GM23338 (cell line): ENCODE results near the gene AFF3. TPM values are rescaled to one million over a fixed set of nuclear protein-coding genes. Genes with fewer than 3 reads are reported as not detected.

Experiments used
- ATAC-seq: fragments of 200-7000 bp; cut with Tn5 transposase; 3 replicates; pipeline ENCODE4 v1.9.1; 2020
- DNase-seq: peaks from one replicate; pipeline ENCODE4 v3.0.0-alpha.2; 2015; ENCODE audit warnings: low spot score
- H2AFZ ChIP-seq: fragments of 200-600 bp; sonication (generic); 2 replicates; pipeline ENCODE4 v1.8.0; 2016; ENCODE audit warnings: antibody characterized with exemption, mild to moderate bottlenecking, moderate library complexity
- H3F3A ChIP-seq: fragments of 200-600 bp; sonication (generic); replicated peaks from 2 replicates; pipeline ENCODE4 v1.8.0; 2017; ENCODE audit warnings: antibody characterized with exemption, mixed run types, low read depth
- H3K27ac ChIP-seq: fragments of 200-600 bp; sonication (generic); 2 replicates; pipeline ENCODE4 v1.6.1; 2016; ENCODE audit warnings: low read depth
- H3K27me3 ChIP-seq: fragments of 200-600 bp; sonication (generic); 2 replicates; pipeline ENCODE4 v1.8.0; 2016; ENCODE audit warnings: mild to moderate bottlenecking, mixed run types, moderate library complexity; ENCODE audit not compliant: insufficient read depth
- H3K36me3 ChIP-seq: fragments of 200-600 bp; sonication (generic); 2 replicates; pipeline ENCODE4 v1.8.0; 2016; ENCODE audit warnings: mild to moderate bottlenecking; ENCODE audit not compliant: insufficient read depth
- H3K4me1 ChIP-seq: fragments of 200-600 bp; sonication (generic); 2 replicates; pipeline ENCODE4 v1.8.0; 2016; ENCODE audit warnings: mild to moderate bottlenecking, moderate library complexity; ENCODE audit not compliant: insufficient read depth
- H3K4me2 ChIP-seq: fragments of 200-600 bp; sonication (generic); 2 replicates; pipeline ENCODE4 v1.7.1; 2017; ENCODE audit warnings: mixed run types
- H3K4me3 ChIP-seq: fragments of 200-600 bp; sonication (generic); 2 replicates; pipeline ENCODE4 v1.6.1; 2016; ENCODE audit warnings: mixed run types
- H3K79me2 ChIP-seq: fragments of 200-600 bp; sonication (generic); replicated peaks from 2 replicates; pipeline ENCODE4 v1.8.0; 2017; ENCODE audit warnings: mild to moderate bottlenecking; ENCODE audit not compliant: insufficient read depth
- H3K9me2 ChIP-seq: fragments of 200-600 bp; sonication (generic); 2 replicates; pipeline ENCODE4 v1.8.0; 2017; ENCODE audit not compliant: insufficient read depth
- H4K20me1 ChIP-seq: fragments of 200-600 bp; sonication (generic); replicated peaks from 2 replicates; pipeline ENCODE4 v1.8.0; 2017; ENCODE audit warnings: mild to moderate bottlenecking; ENCODE audit not compliant: insufficient read depth
- H3K27ac Mint-ChIP-seq: 2 replicates; pipeline ENCODE4 v1.8.0; 2020; ENCODE audit warnings: inconsistent platforms, mild to moderate bottlenecking, moderate library complexity, mixed read lengths
- H3K27me3 Mint-ChIP-seq: 3 replicates; pipeline ENCODE4 v1.8.0; 2022; ENCODE audit warnings: low read depth, mild to moderate bottlenecking, moderate library complexity, mixed read lengths, inconsistent platforms; ENCODE audit not compliant: insufficient read depth, poor library complexity
- H3K36me3 Mint-ChIP-seq: 3 replicates; pipeline ENCODE4 v1.8.0; 2021; ENCODE audit warnings: low read depth, mild to moderate bottlenecking, inconsistent platforms, moderate library complexity, mixed read lengths
- H3K4me1 Mint-ChIP-seq: 3 replicates; pipeline ENCODE4 v1.8.0; 2020; ENCODE audit warnings: mild to moderate bottlenecking, inconsistent platforms, mixed read lengths
- H3K4me3 Mint-ChIP-seq: 3 replicates; pipeline ENCODE4 v1.8.0; 2021; ENCODE audit warnings: moderate library complexity, mild to moderate bottlenecking, inconsistent platforms, mixed read lengths
- H3K9me3 Mint-ChIP-seq: 3 replicates; pipeline ENCODE4 v1.8.0; 2020; ENCODE audit warnings: moderate library complexity, mild to moderate bottlenecking, inconsistent platforms, mixed read lengths
- CREB1 ChIP-seq: fragments of 250-450 bp; sonication (Bioruptor Pico); IDR thresholded peaks from 2 replicates; pipeline ENCODE4 v1.5.0; 2020; ENCODE audit warnings: low read depth, mild to moderate bottlenecking, moderate library complexity
- CTCF ChIP-seq, 2 experiments: fragments of 200-600 bp in 1 of 2; sonication (generic) in 1 of 2; conservative IDR thresholded peaks; 2 replicates each; pipeline versions ENCODE4 v1.5.1 to v1.6.1; 2016 to 2017; ENCODE audit warnings: antibody characterized with exemption in 2 of 2, low read depth in 2 of 2, mild to moderate bottlenecking in 2 of 2, moderate library complexity in 1 of 2
- EZH2phosphoT487 ChIP-seq: fragments of 200-600 bp; sonication (generic); IDR thresholded peaks from one replicate; pipeline ENCODE4 v1.8.1; 2018; ENCODE audit warnings: antibody characterized with exemption; ENCODE audit not compliant: unreplicated experiment
- POLR2AphosphoS5 ChIP-seq: IDR thresholded peaks from 2 replicates; pipeline ENCODE4 v1.6.1; 2016; ENCODE audit warnings: antibody characterized with exemption, low read depth
- REST ChIP-seq: IDR thresholded peaks from one replicate; pipeline ENCODE4 v1.6.1; 2018; ENCODE audit warnings: antibody characterized with exemption; ENCODE audit not compliant: unreplicated experiment
- STAT1 ChIP-seq: IDR thresholded peaks from one replicate; pipeline ENCODE4 v1.6.1; 2016; ENCODE audit warnings: antibody characterized with exemption; ENCODE audit not compliant: unreplicated experiment
- ZNF114 ChIP-seq: fragments of 250-450 bp; sonication (Bioruptor Pico); IDR thresholded peaks from 2 replicates; pipeline ENCODE4 v1.5.0; 2020; ENCODE audit warnings: mild to moderate bottlenecking, moderate library complexity
- polyA plus RNA-seq: library from polyadenylated mRNA; unstranded; fragments of >200 nt; fragmentation: Nextera tagmentation; extraction: Ambion mirVana; gene quantifications from 2 replicates; pipeline ENCODE4 v1.2.1, GENCODE V29; 2016
- total RNA-seq: library from RNA; depleted of rRNA; stranded (reverse); fragments of >200 nt; shearing (Covaris generic); gene quantifications from 2 replicates; pipeline ENCODE4 v1.2.3, GENCODE V29; 2014

AFF3 gene
- total and polyA plus RNA-seq, 2 experiments from 2014 or later, result 0.73 to 1.4 TPM

DNA sequence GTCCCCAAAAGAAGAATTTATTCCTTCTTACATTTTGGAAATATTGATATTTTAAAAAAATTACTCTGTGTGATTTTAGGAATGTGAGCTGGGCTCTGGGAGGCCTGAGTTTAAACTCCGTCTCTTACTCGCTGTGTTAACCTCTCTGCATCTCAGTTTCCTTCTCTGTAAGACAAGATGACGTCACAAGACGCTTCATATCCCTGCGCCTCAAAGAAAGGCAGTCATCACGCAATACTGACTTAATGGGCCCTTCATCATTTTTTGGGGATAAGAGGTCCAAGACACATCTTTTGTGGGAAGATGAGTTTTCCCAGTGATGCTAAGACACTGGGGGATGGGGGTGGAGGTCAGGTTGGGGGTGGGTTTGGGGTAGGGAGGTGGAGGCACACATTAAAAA lies 320.4 kb downstream of the AFF3 start:
- ATAC-seq, result no peak
- H2AFZ ChIP-seq, result no peak overlapping the region
- DNase-seq, result no peak
- H3K36me3 ChIP-seq, result no peaks in the 10 kb centered on the region
- H3K9me2 ChIP-seq, result no peaks in the 10 kb centered on the region; the same call in 1 of the 2 replicates
- H3K27me3 Mint-ChIP-seq, result peaks cover 6% of the 10 kb centered on the region
- no peak overlapping the region for H3K4me3 Mint-ChIP-seq
- H3K9me3 Mint-ChIP-seq, result no peaks in the 10 kb centered on the region; the same call in 2 of the 3 replicates
- H3K36me3 Mint-ChIP-seq, result no peaks in the 10 kb centered on the region; the same call in 2 of the 3 replicates
- no peaks in the 10 kb centered on the region for H4K20me1 ChIP-seq
- no peak overlapping the region for H3K27ac ChIP-seq
- no peak overlapping the region for H3K27ac Mint-ChIP-seq
- H3K27me3 ChIP-seq, result no peaks in the 10 kb centered on the region
- H3K4me1 ChIP-seq, result 0 out of 2 replicates have a peak, but pooled peaks cover 7% of the 10 kb centered on the region
- TF ChIP-seq ZNF114 (CRISPR knock-in tag) (no peak), CREB1 (CRISPR knock-in tag) (peak; percentile 28; the same call in 1 of the 2 replicates), EZH2phosphoT487 (no peak)
- H3K4me2 ChIP-seq, result no peak overlapping the region
- H3K79me2 ChIP-seq, result no peaks in the 10 kb centered on the region
- no peak overlapping the region for H3K4me3 ChIP-seq
- H3K4me1 Mint-ChIP-seq, result peaks cover 18% of the 10 kb centered on the region
- no peaks in the 10 kb centered on the region for H3F3A ChIP-seq

DNA sequence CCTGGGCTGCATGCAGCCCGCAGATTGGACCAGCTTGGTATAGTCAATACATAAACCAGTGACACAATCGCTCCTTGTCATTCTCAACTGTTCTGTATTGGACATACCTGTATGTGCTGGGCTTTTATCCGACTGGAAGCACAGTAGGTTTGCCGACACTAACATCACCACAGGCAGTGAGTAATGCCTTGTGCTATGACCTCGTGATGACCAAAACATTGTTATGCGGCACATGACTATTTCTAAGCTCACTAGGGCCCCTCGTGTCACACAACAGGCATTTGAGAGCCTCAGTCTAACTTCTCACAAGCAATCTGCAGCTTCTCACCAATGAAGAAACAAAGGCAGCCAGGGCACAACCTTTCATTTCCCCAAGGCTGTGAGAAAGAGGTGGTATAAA lies 320.8 kb downstream of the AFF3 start:
- H3K4me2 ChIP-seq, result no peak overlapping the region
- Mint-ChIP-seq H3K36me3 (no peaks in the 10 kb centered on the region; the same call in 2 of the 3 replicates), H3K27ac (peak overlapping the region; percentile 23; the same call in 1 of the 2 replicates), H3K27me3 (peaks cover 6% of the 10 kb centered on the region), H3K4me1 (peaks cover 18% of the 10 kb centered on the region), H3K4me3 (no peak overlapping the region), H3K9me3 (no peaks in the 10 kb centered on the region)
- no peak overlapping the region for H3K27ac ChIP-seq
- peak; percentile 19 for DNase-seq
- H2AFZ ChIP-seq, result no peak overlapping the region
- no peaks in the 10 kb centered on the region for H3K36me3 ChIP-seq
- no peaks in the 10 kb centered on the region; the same call in none of the 2 replicates for H3K9me2 ChIP-seq
- TF ChIP-seq STAT1, result no peak
- no peak for TF ChIP-seq REST
- no peak for TF ChIP-seq CTCF (conservative IDR thresholded peaks at IDR 0.05; ENCODE audit: low read depth in 2 of 2)
- TF ChIP-seq POLR2AphosphoS5, result no peak
- peak; percentile 21; the same call in 1 of the 2 replicates for TF ChIP-seq CREB1 (CRISPR knock-in tag)
- ATAC-seq, result peak; percentile 31; the same call in 2 of the 3 replicates
- no peaks in the 10 kb centered on the region for H4K20me1 ChIP-seq
- no peaks in the 10 kb centered on the region for H3K79me2 ChIP-seq
- no peaks in the 10 kb centered on the region for H3F3A ChIP-seq
- H3K4me3 ChIP-seq, result no peak overlapping the region
- H3K4me1 ChIP-seq, result 0 out of 2 replicates have a peak, but pooled peaks cover 7% of the 10 kb centered on the region
- no peaks in the 10 kb centered on the region for H3K27me3 ChIP-seq
